ENCODE results near the gene CHRNA1. TPM values are rescaled to one million over a fixed set of nuclear protein-coding genes. Genes with fewer than 3 reads are reported as not detected.

CHRNA1 gene
- total RNA-seq, 4 donors from 2014 or later = not detected

- H3K4me1 ChIP-seq = peaks cover 0 to 8% (median 0%) of the 10 kb centered on the region in 4 donors
- no peaks in the 10 kb centered on the region for H3K9me3 ChIP-seq
- H3K27ac ChIP-seq = no peak overlapping the region
- no peaks in the 10 kb centered on the region for H3K36me3 ChIP-seq
- WGBS, 2 donors = 70 to 76% methylated on average over 7 of the region's 7 CpGs
- no peak for DNase-seq (ENCODE audit: low spot score in 2 of 2)
- TF ChIP-seq CTCF (IDR thresholded peaks at IDR 0.05) = no peak
- no peak for TF ChIP-seq POLR2A (IDR thresholded peaks at IDR 0.05)
- TF ChIP-seq EP300 (IDR thresholded peaks at IDR 0.05) = no peak
- H3K4me3 ChIP-seq = no peak overlapping the region
- no peaks in the 10 kb centered on the region for H3K27me3 ChIP-seq
These were observed 28.2 kb upstream of the CHRNA1 start for GRCh38 chr2:174792309-174793025.

GRCh38 chr2:174791746-174792280 is 27.5 kb upstream of the CHRNA1 start:
- Histone ChIP-seq H3K27me3 (no peaks in the 10 kb centered on the region), H3K9me3 (no peaks in the 10 kb centered on the region), H3K4me3 (no peak overlapping the region), H3K36me3 (no peaks in the 10 kb centered on the region), H3K27ac (no peak overlapping the region), H3K4me1 (peaks cover 0 to 9% (median 0%) of the 10 kb centered on the region in 4 donors)
- no peak for DNase-seq (ENCODE audit: low spot score in 2 of 2)
- 80 to 81% methylated on average over 7 of the region's 7 CpGs for WGBS, 2 donors
- TF ChIP-seq EP300 (IDR thresholded peaks at IDR 0.05) = no peak
- TF ChIP-seq CTCF (IDR thresholded peaks at IDR 0.05) = no peak
- no peak for TF ChIP-seq POLR2A (IDR thresholded peaks at IDR 0.05)

- H3K4me3 ChIP-seq = no peak overlapping the region
- no peaks in the 10 kb centered on the region for H3K36me3 ChIP-seq
- no peaks in the 10 kb centered on the region for H3K9me3 ChIP-seq
- no peak for DNase-seq (ENCODE audit: low spot score in 2 of 2)
- H3K27ac ChIP-seq = no peak overlapping the region
- TF ChIP-seq EP300 (IDR thresholded peaks at IDR 0.05) (no peak), CTCF (IDR thresholded peaks at IDR 0.05) (no peak), POLR2A (IDR thresholded peaks at IDR 0.05) (no peak)
- WGBS, 2 donors = 74 to 82% methylated on average over 8 of the region's 8 CpGs
- no peaks in the 10 kb centered on the region for H3K27me3 ChIP-seq
- H3K4me1 ChIP-seq = peaks cover 0 to 14% (median 0%) of the 10 kb centered on the region in 4 donors
These were observed 26.7 kb upstream of the CHRNA1 start for GRCh38 chr2:174791020-174791419.

- Histone ChIP-seq H3K9me3 (no peaks in the 10 kb centered on the region), H3K4me1 (peaks cover 0 to 16% (median 0%) of the 10 kb centered on the region in 4 donors), H3K4me3 (no peak overlapping the region), H3K27ac (no peak overlapping the region), H3K36me3 (no peaks in the 10 kb centered on the region), H3K27me3 (no peaks in the 10 kb centered on the region)
- no peak for DNase-seq (ENCODE audit: low spot score in 2 of 2)
- WGBS, 2 donors = 89 to 90% methylated on average over 16 of the region's 16 CpGs
- TF ChIP-seq CTCF (IDR thresholded peaks at IDR 0.05) = no peak
- no peak for TF ChIP-seq POLR2A (IDR thresholded peaks at IDR 0.05)
- TF ChIP-seq EP300 (IDR thresholded peaks at IDR 0.05) = no peak
These were observed 24.7 kb upstream of the CHRNA1 start for GRCh38 chr2:174789001-174789400.

- no peaks in the 10 kb centered on the region for H3K27me3 ChIP-seq
- no peak overlapping the region for H3K4me3 ChIP-seq
- H3K4me1 ChIP-seq = peaks cover 0 to 16% (median 0%) of the 10 kb centered on the region in 4 donors
- no peak for DNase-seq (ENCODE audit: low spot score in 2 of 2)
- no peaks in the 10 kb centered on the region for H3K36me3 ChIP-seq
- no peak overlapping the region for H3K27ac ChIP-seq
- TF ChIP-seq EP300 (IDR thresholded peaks at IDR 0.05) (no peak), POLR2A (IDR thresholded peaks at IDR 0.05) (no peak), CTCF (IDR thresholded peaks at IDR 0.05) (no peak)
- H3K9me3 ChIP-seq = no peaks in the 10 kb centered on the region
- WGBS, 2 donors = 57 to 61% methylated on average over 15 of the region's 15 CpGs
These were observed 24.1 kb upstream of the CHRNA1 start for GRCh38 chr2:174788291-174788929.
